Hematopoietic multipotent progenitor cell treated with erythropoietin and hydrocortisone succinate and interleukin-3 and kit ligand, for 6 days (in vitro differentiated cells): ENCODE data around the gene DNAJC12.

Experiments used
- DNase-seq: peaks from one replicate; pipeline ENCODE4 v3.0.0-alpha.2; 2015

Gene DNAJC12

GRCh38 chr10:67760272-67760671, 77.7 kb downstream of the DNAJC12 start:
- DNase-seq: no peak
